Transverse colon (tissue), 4 donors: ENCODE measurements around the gene LRCOL1. TPM values are rescaled to one million over a fixed set of nuclear protein-coding genes. Genes with fewer than 3 reads are reported as not detected.

ENCODE experiments used
- DNase-seq: peaks from one replicate; pipeline ENCODE4 v3.0.0-alpha.2; 2019
- H3K27ac ChIP-seq, 4 donors: fragments of 200-600 bp; sonication (generic); 2 replicates each; pipeline ENCODE4 v1.5.1; 2016 to 2018; ENCODE audit warnings: inconsistent platforms in 4 of 4
- H3K27me3 ChIP-seq: fragments of 200-600 bp; sonication (generic); 2 replicates; pipeline ENCODE4 v1.5.1; 2017; ENCODE audit warnings: inconsistent platforms
- H3K36me3 ChIP-seq, 4 donors: fragments of 200-600 bp; sonication (generic); 2 replicates each; pipeline ENCODE4 v1.5.1; 2017 to 2019; ENCODE audit warnings: inconsistent platforms in 4 of 4
- H3K4me1 ChIP-seq, 4 donors: fragments of 200-600 bp; sonication (generic); 2 replicates each; pipeline ENCODE4 v1.5.1; 2017 to 2020; ENCODE audit warnings: inconsistent platforms in 4 of 4
- H3K4me3 ChIP-seq, 4 donors: fragments of 200-600 bp; sonication (generic); 1 replicate in 1 of 4; 2 replicates in 3 of 4; pipeline versions ENCODE4 v1.5.1 to v1.6.1; 2017 to 2019; ENCODE audit warnings: inconsistent platforms in 4 of 4
- H3K9me3 ChIP-seq, 2 donors: fragments of 200-600 bp; sonication (generic); 2 replicates each; pipeline ENCODE4 v1.5.1; 2017 to 2019; ENCODE audit warnings: inconsistent platforms in 2 of 2
- CTCF ChIP-seq, 5 experiments: fragments of 200-600 bp in 3 of 5; fragments of 450-650 bp in 2 of 5; sonication (generic) in 3 of 5; IDR thresholded peaks; 1 replicate in 2 of 5; 2 replicates in 3 of 5; pipeline ENCODE4 v1.5.1; 2016 to 2017; ENCODE audit warnings: antibody characterized with exemption in 5 of 5, inconsistent platforms in 3 of 5, mild to moderate bottlenecking in 2 of 5, moderate library complexity in 1 of 5
- EP300 ChIP-seq: sonication (generic); formaldehyde crosslinking; IDR thresholded peaks from one replicate; pipeline ENCODE4 v1.6.1; 2017; ENCODE audit warnings: antibody characterized with exemption, low read depth
- POLR2A ChIP-seq: fragments of 450-650 bp; IDR thresholded peaks from one replicate; pipeline ENCODE4 v1.6.1; 2016; ENCODE audit warnings: antibody characterized with exemption, mild to moderate bottlenecking, moderate library complexity
- POLR2AphosphoS5 ChIP-seq, 3 donors: sonication (generic); formaldehyde crosslinking; IDR thresholded peaks; one replicate each; pipeline ENCODE4 v1.6.1; 2016; ENCODE audit warnings: antibody characterized with exemption in 3 of 3
- WGBS, 2 donors: methylation state at CpG; one replicate each; pipeline ENCODE4 v1.1.5; 2018; ENCODE audit warnings: low coverage in 1 of 2; 5-methylcytosine and 5-hydroxymethylcytosine counted together
- in situ Hi-C, 4 donors: fragments of 200-750 bp; cut with MboI; loops; one replicate each; pipeline versions ENCODE4 v1.15.0 to v1.15.1; 2017; ENCODE audit warnings: low sequenced_read_pairs in 3 of 4, low pct_ligation_motif_present in 1 of 4, low pct_unique_long_range_greater_than_20kb in 1 of 4
- intact Hi-C: fragments of 100-400 bp; cut with DNase I; formaldehyde crosslinking; loops from one replicate; pipeline ENCODE4 v1.15.1; 2023; ENCODE audit warnings: low total_unique reads
- total RNA-seq, 4 donors: library from RNA; depleted of rRNA; stranded (reverse); fragments of >200 nt; gene quantifications; one replicate each; pipeline ENCODE4 v1.1.0, GENCODE V29; 2016

LRCOL1 gene
- total RNA-seq, 4 donors from 2014 or later = not detected

- H3K9me3 ChIP-seq = no peaks in the 10 kb centered on the region
- no peak for TF ChIP-seq EP300
- TF ChIP-seq POLR2AphosphoS5 (IDR thresholded peaks at IDR 0.05) = no peak
- no peak for TF ChIP-seq CTCF (IDR thresholded peaks at IDR 0.05)
- no peak for TF ChIP-seq POLR2A
- H3K4me3 ChIP-seq = no peak overlapping the region
- intact Hi-C loops = no loop called here
- DNase-seq = no peak
- no peaks in the 10 kb centered on the region for H3K27me3 ChIP-seq
- 98% methylated on average over 38 of the region's 39 CpGs; no CpG with 5 or more reads in 1 of the 2 donors for WGBS, 2 donors
- no peaks in the 10 kb centered on the region for H3K4me1 ChIP-seq
- H3K27ac ChIP-seq = no peak overlapping the region
- in situ Hi-C loops = no loop called here
- no peaks in the 10 kb centered on the region for H3K36me3 ChIP-seq
Measured at GRCh38 chr12:132574271-132574996, 35.9 kb downstream of the LRCOL1 start.

GRCh38 chr12:132572801-132573760 lies 37.3 kb downstream of the LRCOL1 start:
- WGBS, 2 donors = 94 to 100% methylated on average over 5 to 33 of the region's 36 CpGs

GRCh38 chr12:132572106-132572505 lies 38.3 kb downstream of the LRCOL1 start:
- Histone ChIP-seq H3K9me3 (no peaks in the 10 kb centered on the region), H3K27me3 (no peaks in the 10 kb centered on the region), H3K27ac (no peak overlapping the region), H3K36me3 (no peaks in the 10 kb centered on the region), H3K4me1 (no peaks in the 10 kb centered on the region), H3K4me3 (no peak overlapping the region)
- no peak for DNase-seq
- in situ Hi-C loops (no loop called here), intact Hi-C loops (no loop called here)
- WGBS, 2 donors = 87% methylated on average over 16 of the region's 26 CpGs; no CpG with 5 or more reads in 1 of the 2 donors
- no peak for TF ChIP-seq EP300
- TF ChIP-seq CTCF (IDR thresholded peaks at IDR 0.05) = no peak
- TF ChIP-seq POLR2A = no peak
- TF ChIP-seq POLR2AphosphoS5 (IDR thresholded peaks at IDR 0.05) = no peak

More at GRCh38 chr12:132572801-132573760, 37.3 kb downstream of the LRCOL1 start:
- in situ Hi-C loops = no loop called here
- no peak for DNase-seq
- no peaks in the 10 kb centered on the region for H3K27me3 ChIP-seq
- H3K4me3 ChIP-seq = no peak overlapping the region
- intact Hi-C loops = no loop called here
- H3K36me3 ChIP-seq = no peaks in the 10 kb centered on the region
- no peaks in the 10 kb centered on the region for H3K4me1 ChIP-seq
- H3K9me3 ChIP-seq = no peaks in the 10 kb centered on the region
- H3K27ac ChIP-seq = no peak overlapping the region
- no peak for TF ChIP-seq EP300
- no peak for TF ChIP-seq CTCF (IDR thresholded peaks at IDR 0.05)

GRCh38 chr12:132571598-132571997 lies 38.8 kb downstream of the LRCOL1 start:
- no peak overlapping the region for H3K27ac ChIP-seq
- no peaks in the 10 kb centered on the region for H3K4me1 ChIP-seq
- 94% methylated on average over 17 of the region's 20 CpGs; no CpG with 5 or more reads in 1 of the 2 donors for WGBS, 2 donors
- H3K27me3 ChIP-seq = no peaks in the 10 kb centered on the region
- no peaks in the 10 kb centered on the region for H3K9me3 ChIP-seq
- H3K4me3 ChIP-seq = no peak overlapping the region
- no peaks in the 10 kb centered on the region for H3K36me3 ChIP-seq
- intact Hi-C loops = no loop called here
- TF ChIP-seq CTCF (IDR thresholded peaks at IDR 0.05) (no peak), POLR2A (no peak), POLR2AphosphoS5 (IDR thresholded peaks at IDR 0.05) (no peak), EP300 (no peak)
- no peak for DNase-seq
- in situ Hi-C loops = no loop called here
